SIG-M5 treated with dmso at 0.1 percent for 504 hours (cell line): ENCODE data around the gene GSE1.

ENCODE experiments used
- DNase-seq: peaks from one replicate; lab custom pipeline; 2025; ENCODE audit not compliant: unreplicated experiment; lab: John Stamatoyannopoulos, UW

Gene GSE1

DNA sequence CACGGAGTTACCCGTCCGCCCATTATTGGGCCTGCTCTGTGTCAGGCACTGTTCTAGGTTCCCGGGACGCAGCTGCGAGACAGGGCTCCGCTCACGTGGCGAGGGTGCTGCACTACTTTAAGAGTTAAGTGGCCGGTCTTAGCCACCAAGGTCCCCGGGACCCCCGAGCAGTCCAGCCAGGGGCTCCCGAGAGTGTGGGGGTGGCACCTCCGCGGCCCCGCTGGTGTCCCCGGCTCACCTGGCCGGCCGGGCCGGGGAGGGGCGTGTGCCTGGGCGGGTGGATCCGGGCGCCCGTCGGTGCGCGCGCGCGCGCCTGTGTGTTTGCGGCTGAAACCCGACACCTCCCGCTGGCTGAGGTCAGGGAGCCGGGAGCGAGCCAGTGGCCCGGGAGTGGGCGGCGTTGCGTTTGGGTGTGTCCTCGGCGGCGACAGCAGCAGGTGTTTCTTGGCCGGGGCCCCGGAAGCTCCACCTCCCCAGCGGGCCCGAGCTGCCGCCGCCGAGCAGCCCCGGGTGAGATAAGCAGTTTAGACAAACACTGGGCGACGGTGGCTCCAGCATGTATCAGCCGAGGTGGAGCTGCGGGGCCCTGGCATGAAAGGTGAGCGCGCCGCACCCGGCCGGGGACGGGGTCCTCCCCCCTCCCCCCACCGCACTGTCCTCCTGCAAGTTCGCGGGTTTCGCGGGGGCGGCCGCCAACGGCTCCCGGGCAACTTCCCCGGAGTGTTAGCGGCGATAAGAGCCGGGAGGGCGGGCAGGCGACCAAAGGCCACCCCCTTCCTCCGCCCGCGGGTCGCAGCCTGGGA, at the start of gene GSE1:
Gene GSE1, plus strand, starts transcription at position 522 of the 803 bp plus-strand sequence. Its CDS starts 70 bp downstream, at position 592.
- peak; percentile 87 for DNase-seq

DNA sequence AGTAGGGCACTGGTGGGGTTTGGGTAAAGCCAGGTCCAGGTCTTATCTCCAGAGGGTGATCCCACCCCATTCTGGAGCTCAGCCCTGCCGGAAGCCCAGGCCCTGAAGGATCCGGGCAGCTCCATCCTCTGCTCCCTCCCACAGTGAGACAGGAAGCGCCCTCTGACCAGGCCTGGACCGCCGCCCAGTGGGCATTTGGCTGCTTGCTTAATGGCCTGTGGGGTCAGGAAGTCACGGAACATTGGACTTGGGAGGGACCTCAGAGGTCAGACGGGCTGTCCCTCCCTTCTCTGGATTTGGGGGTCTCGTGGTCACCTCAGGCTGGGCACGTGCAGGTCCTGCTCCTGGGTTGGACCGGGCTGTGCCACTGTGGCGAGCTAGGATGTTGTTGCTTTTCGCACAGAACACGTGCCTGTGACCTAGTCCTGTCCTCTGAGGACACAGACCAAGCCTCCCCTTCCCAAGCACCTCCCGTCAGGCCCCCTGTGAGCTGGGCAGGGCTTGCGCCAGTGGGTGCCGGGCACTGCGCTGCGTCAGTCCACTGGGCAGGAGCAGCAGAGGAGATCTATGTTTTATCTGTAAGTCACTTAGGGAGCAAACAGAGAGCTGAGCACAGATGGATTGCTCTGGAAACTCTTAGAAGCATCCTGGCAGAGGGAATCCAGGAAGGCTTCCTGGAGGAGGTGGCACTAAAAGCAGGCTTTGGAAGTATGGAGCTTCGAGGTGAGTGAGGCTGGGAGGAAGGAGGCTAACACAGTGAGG, 49.4 kb upstream of the GSE1 start:
- no peak for DNase-seq

DNA sequence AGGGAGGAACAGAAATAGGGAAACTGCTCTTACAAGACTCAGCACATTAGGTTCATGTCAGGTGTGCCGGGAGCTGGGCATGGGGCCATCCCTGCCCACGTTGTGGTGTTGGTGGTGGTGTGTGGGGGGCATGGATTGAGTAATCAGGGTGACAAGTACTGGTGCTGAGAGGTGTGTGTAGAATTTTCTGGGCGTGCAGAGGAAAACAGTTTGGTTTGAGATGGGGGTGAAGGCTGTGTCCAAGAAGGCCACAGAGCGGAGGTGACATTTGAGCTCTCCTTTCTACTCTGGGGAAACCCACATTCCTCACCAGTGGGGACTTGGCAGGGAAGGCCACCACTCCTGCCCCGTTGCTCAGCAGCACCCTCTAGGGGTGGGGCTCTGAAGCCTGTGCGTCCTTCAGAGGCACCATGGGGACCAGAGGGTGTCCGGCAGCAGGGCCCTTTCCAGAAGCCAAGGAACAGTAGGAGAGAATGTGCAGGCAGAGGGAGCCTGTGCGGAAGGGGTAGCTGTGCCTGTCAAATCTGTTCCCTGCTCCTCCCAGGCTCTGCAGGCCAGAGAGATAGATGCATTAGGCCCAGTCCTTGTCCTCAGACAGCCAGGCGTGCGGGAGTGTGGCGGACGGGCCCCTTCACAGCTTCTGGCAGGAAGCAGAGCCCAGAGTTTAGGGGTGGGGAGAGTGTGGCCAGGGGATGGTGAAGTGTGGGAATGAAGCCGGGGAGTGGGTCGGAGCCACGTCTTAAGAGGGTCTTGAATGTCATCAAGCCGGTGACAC, 48.7 kb upstream of the GSE1 start:
- DNase-seq, result no peak

DNA sequence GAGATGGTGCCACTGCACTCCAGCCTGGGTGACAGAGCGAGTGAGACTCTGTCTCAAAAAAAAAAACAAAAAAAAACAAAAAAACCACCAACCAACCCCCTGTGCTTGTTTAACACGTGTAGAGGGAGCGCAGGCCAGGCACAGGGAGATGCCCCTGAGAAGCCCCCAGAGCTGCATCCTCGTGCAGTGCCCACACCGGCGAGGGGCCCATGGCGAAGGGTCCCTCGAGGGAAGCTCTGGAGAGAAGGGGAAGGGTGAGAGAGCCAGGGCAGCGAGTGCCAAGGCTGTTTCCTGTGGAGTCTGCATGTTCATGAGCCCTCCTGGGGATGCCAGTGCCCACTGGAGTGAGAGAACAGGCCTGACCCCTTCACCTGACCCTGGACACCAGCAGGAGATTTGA, 47.8 kb upstream of the GSE1 start:
- DNase-seq, result no peak

DNA sequence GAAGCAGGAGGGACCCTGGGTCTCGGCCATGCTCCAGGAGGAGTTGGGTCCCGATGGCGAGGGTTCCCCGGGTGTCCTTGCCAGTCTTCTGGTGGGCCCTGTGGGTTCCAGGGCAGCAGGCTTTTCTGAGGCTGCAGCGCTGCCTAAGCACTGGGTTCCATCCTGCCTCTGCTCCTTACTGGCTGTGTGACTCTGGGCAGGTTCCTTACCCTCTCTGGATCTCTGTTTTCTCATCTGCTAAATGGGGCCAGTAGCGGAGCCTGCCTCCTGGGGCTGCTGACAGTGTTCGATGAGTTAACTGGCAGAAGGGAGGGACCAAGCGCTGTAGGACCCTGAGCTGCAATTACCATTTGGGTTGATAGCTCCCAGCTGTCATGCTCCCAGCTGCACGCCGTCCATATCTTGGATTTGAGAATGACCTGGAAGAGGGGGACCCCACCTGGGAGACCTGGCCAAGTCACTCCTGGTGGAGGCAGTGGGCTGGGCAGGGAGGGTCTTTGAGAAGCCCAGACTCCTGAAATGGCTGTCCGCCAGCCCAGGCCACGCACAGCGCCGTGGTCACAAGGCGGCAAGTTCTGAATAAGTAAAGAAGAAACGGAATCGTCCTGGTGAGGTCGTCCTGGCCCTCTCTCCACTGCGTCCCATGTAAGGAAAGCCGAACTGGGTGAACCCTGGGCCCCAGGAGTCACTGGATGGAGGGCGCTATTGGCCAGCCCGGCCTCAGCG, 47.2 kb upstream of the GSE1 start:
- DNase-seq, result no peak

DNA sequence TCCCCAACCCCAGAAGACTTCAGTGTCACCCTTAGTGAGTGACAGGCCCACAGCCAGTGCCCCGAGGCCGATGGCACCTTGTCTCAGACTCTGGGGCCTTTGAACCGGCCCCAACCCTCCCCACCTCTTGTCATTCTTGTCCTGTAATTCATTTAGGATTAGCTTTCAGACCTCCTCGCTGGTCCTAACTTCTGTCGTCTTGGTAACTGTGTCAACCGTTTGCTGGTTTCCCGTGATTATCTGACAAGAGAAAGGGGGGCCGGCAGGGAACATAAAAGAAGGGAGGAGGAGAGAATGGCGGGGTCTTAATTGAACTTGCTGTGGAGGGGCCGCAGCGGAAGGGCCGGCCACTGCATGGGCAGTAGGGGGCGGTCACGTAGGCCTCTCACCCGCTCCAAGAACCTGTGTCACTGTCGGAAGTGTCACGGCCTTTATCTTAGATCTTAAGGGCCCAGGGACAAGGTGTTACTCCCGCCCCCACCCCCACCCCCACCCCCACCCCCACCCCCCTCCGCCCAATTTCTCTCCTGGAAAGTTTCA, 46.5 kb upstream of the GSE1 start:
- DNase-seq, result no peak

DNA sequence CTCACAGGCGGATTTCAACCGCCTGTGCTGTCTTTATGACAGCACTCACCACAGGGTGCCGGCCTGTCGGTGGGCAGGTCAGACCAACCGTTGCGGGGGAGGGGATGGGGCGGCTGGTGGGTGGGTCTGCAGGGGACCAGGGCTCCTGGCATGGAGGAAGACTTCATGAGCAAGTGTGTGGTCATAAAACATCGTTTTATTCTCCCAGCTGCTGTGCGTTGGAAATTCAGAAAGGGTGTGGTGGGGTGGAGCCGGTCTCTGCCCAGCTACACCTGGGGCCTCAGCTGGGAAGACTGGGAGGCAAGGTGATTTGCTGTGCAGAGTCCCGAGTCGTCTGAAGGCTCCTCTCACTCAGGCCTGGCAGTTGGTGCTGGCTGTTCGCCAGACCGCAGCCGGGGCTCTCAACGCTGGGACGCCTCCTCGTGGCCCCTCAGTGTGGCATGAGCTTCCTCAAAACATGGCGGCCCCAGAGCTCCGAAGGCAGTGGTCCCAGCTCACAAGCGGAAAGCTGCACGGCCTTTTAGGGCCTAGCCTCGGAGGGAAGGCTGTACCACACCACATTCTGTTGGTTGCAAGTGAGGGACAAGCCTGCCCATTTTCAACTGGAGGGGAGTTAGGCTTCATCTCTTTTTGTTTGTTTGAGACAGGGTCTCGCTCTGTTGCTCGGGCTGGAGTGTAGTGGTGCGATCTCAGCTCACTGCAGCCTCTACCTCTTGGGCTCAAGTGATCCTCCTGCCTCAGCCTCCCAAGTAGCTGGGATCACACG, 45.8 kb upstream of the GSE1 start:
- DNase-seq, result no peak

DNA sequence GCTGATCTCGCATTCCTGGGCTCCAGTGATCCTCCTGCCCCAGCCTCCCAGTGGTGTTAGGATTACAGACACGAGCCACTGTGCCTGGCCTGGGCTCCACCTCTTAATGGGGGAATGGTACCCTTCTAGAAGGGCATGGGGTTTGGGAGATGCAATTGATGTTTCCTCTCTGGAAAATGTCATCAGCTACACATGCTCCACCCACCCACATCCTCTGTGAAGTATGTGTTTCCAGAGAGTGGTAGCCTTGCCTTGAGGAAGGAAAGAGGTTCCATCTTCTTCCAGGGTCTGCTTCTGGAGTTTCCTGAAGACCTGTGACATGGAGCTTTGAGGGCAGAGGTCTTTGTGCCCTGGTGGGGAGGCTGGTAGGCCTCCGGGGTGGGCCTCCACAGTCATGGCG, 45.2 kb upstream of the GSE1 start:
- no peak for DNase-seq

DNA sequence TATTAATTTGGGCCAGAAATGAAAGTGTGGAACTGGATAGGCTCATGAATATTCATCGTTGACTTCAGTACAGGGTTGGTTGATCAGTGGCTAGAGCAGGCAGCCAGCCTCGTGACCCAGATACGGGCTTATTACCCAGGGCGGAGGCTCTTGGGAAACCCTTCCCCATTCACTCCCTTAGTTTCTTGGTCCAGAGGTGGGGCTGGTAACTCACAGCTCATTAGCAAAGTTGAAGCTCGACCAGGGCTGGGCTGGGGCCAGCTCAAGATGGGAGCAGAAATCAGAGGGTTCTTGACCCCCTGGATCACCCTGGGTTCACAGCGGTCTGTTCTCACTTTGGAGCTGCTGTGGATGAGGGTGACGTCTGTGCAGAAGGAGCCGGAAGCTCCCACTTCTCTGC, 44.6 kb upstream of the GSE1 start:
- DNase-seq, result no peak

DNA sequence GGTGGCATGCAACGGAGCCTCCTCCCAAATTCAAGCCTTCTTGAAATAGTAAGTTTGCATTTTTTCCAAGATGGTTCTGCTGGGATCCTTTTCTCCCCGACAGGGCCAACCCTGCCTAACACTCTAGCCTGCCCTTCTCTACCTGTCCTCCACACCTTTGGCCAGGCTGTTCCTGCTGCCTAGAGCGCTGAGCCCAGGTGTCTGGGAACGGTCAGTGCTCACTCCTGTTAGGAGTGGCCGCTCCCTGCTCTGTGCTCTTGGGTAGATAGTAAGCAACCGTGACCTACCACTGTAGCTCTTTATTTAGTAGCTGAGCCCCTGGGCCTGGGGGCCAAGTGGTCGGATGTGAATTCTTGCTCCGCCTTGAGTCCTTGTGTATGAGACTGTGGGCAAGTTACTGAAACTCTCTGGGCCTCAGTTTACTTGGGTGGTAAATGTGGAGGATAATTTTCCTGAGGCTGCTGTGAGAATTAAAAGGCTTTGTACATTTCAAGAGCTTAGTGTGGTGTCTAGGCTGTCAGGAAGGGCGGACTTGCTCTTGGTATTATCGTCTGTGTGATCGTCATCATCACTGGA, 44.0 kb upstream of the GSE1 start:
- no peak for DNase-seq

DNA sequence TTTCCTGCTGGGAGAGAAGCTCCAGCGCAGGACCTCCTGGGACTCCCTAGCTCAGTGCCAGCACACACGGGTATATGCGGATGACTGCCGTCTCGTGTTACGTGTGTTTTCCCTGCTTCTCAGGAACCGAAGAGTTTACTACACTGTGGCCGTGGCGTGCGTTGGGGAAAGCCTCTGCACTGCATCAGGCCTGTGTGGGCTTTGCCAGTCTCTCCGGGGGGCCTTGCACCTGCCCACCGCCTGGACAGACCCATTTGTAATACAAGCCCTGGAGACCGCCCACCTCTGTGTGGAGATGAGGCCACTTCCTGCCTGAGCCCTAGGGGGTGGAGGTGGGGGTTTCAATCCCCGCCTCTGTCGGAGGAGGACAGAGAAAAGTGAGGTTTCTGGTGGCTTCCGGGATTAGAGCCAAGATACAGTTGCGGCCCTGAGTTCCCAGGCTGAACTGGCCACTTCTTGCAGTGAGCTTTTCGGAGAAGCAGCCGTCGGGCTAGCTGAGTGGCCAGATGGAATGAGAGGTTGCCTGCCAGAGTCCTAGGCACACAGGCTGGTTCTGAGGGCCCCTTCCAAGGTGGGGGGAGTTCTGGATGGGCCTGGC, 43.4 kb upstream of the GSE1 start:
- no peak for DNase-seq

DNA sequence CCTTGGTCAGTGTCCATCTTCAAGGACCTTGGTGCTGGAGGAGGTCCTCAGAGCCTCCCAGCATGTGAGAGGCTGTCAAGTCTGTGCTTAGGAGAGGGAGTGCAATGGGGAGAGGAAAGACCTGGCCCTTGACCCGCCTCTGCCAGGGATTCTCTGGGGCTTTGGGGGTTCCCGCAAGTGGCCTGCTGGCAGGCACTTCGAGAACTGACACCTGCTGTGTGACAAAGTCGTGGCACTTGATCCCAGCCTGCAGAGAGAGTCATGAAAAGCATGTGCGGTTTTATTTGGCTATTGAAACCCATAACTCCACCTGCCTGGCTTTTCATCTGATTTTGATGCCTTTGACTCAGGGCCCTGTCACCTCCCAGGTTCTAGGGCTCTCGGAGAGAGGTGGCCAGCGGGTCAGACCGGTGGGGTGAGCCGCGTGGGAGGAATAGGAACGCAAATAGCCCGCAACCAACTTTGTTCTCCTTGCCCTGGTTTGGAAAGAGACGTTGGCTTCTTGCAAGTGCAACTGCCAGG, 42.8 kb upstream of the GSE1 start:
- DNase-seq, result no peak

DNA sequence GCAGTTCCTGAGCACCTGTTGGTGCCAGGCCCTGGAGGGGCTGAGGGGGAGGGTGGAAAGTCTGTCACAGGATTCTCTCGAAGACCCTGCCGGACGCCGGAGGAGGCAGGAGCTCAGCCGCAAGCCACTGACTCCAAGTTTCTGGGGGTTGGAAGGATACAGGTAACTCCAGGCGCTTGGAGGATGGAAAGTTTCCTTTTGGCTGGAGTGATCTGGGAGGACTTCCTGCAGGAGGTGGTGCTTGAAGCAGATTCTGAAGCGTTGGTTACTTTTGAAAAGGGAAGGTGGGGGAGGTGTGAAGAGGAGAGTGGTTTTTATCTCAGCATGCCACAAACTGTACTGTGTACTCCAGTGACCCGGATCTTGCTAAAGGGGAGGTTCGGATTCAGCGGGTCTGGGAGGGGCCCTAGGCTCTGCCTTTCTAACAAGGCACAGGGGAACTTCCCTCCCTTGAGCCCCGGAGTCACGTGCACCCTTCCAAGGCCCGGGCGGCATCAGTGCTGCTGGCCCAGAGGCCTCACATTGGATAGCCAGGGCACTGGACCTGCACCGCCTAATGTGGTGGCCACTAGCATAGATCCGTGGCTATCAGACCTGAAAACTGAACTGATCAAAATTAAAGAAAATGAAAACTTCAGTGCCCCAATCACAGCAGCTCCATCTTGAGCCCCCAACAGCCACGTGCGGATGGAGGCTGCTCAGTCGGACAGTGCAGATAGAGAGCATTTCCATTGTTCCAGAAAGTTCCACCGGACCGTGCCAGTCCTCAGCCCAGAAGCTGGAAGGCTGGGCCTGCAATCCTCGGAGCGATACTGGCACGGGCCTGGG, 42.2 kb upstream of the GSE1 start:
- DNase-seq, result peak; percentile 92

DNA sequence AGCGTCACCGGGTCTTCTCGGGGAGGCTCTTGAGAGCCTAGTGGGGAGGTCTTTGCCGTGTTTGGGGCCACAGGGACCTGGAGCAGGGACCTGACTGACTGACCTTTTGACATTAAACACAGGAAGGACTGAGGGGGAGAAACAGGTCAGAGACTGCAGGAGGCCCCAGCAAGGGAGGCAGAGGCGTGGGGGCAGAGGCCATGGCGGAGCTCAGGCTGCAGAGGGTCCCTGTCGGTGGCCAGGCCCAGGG, 41.6 kb upstream of the GSE1 start:
- no peak for DNase-seq

DNA sequence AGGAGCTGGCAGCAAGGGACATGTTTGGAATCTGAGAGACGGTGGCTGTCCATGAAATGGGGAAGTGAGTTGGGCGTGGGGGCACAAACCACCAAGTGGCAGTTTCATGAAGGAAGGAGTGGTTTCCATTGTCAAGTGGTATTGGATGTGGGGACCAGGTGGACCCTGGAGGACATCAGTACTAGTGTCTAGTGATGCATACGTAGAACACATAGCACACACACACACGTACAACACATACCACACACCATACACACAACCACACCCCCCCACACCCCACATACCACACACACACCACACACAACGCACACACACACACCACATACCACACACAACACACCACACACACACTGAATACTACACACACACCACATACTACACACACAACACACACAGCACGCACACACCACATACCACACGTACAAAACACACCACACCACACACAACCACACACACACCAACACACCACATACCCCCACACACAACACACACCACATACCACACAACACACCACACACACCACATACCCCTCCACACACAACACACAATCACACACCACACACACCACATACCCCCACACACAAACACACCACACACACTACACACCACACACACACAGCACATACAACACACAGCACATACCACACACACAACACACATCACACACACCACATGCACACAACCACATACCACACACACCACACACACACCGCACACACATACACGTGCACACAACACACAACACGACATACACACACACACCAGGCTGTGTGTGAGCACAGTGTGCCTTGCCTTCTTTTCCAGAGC, 41.1 kb upstream of the GSE1 start:
- peak; percentile 92 for DNase-seq

DNA sequence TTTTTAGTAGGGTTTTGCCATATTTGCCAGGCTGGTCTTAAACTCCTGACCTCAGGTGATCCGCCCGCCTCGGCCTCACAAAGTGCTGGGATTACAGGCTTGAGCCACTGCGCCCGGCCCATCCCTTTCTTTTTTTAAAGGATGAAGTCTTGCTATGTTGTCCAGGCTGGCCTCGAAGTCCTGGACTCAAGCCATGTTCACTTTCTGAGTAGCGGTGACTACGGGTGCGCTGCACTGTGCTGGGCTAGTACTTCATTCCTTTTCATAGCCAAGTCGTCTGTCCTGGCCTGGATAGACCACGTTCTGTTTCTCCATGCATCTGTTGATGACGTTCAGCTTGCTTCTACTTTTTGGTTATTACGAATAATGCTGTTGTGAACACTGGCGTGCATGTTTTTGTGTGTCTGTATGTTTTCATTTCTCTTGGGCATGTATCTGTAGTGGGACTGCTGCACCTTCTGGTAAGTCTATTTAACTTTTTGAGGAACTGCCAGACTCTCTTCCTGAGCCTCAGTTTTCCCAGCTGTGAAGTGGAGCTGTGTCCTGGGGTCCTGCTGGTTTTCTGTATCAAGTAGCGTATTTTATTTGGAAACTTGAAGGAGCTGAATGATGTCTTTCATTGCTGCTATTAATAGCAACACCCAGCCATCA, 40.0 kb upstream of the GSE1 start:
- no peak for DNase-seq
